HG02798 (cell line): ENCODE results near the gene ADAMTS14.

Experiments
- ATAC-seq: cut with Tn5 transposase; IDR thresholded peaks from one replicate; pipeline ENCODE4 v1.9.1; 2021; ENCODE audit warnings: mild to moderate bottlenecking; ENCODE audit not compliant: unreplicated experiment, poor library complexity

The ADAMTS14 gene

GRCh38 chr10:70726909-70727495 lies 54.7 kb downstream of the ADAMTS14 start:
- no peak for ATAC-seq

- ATAC-seq = no peak
These were observed 56.0 kb downstream of the ADAMTS14 start for GRCh38 chr10:70728328-70728727.

- ATAC-seq = no peak
These were observed 57.6 kb downstream of the ADAMTS14 start for GRCh38 chr10:70729763-70730357.

GRCh38 chr10:70730955-70731354 lies 58.6 kb downstream of the ADAMTS14 start:
- no peak for ATAC-seq

GRCh38 chr10:70732569-70732968 lies 60.3 kb downstream of the ADAMTS14 start:
- no peak for ATAC-seq

- ATAC-seq = no peak
These were observed 60.7 kb downstream of the ADAMTS14 start for GRCh38 chr10:70733051-70733450.

GRCh38 chr10:70735161-70735560 lies 62.9 kb downstream of the ADAMTS14 start:
- ATAC-seq = no peak

GRCh38 chr10:70736525-70736924 lies 64.2 kb downstream of the ADAMTS14 start:
- no peak for ATAC-seq

GRCh38 chr10:70737250-70737649 lies 64.9 kb downstream of the ADAMTS14 start:
- ATAC-seq = no peak

- no peak for ATAC-seq
These were observed 65.9 kb downstream of the ADAMTS14 start for GRCh38 chr10:70738006-70738760.

GRCh38 chr10:70738761-70739121 lies 66.4 kb downstream of the ADAMTS14 start:
- ATAC-seq = no peak

GRCh38 chr10:70740406-70741288 lies 68.3 kb downstream of the ADAMTS14 start:
- ATAC-seq = no peak

GRCh38 chr10:70742537-70743429 lies 70.5 kb downstream of the ADAMTS14 start:
- no peak for ATAC-seq

GRCh38 chr10:70743430-70743788 lies 71.1 kb downstream of the ADAMTS14 start:
- ATAC-seq = no peak

- no peak for ATAC-seq
These were observed 71.6 kb downstream of the ADAMTS14 start for GRCh38 chr10:70743879-70744278.

- ATAC-seq = no peak
These were observed 72.4 kb downstream of the ADAMTS14 start for GRCh38 chr10:70744617-70745143.

GRCh38 chr10:70745555-70745954 lies 73.2 kb downstream of the ADAMTS14 start:
- ATAC-seq = no peak

- ATAC-seq = no peak
These were observed 75.1 kb downstream of the ADAMTS14 start for GRCh38 chr10:70747192-70747965.

- no peak for ATAC-seq
These were observed 76.0 kb downstream of the ADAMTS14 start for GRCh38 chr10:70748305-70748704.
